ENCODE measurements around the gene KIRREL2. TPM values are rescaled to one million over a fixed set of nuclear protein-coding genes. Genes with fewer than 3 reads are reported as not detected.
A peak's percentile ranks its signal among the peaks of the same experiment; 100 is the strongest.
"Not testable (repeated sequence)": the region's sequence is repeated elsewhere in the genome, so short reads cannot be mapped to it uniquely, and the experiment has no call there.

Gene KIRREL2
- total RNA-seq, 2 experiments from 2014 or later = 0.78 to 0.92 TPM

GRCh38 chr19:35882114-35882832 is 25.6 kb downstream of the KIRREL2 start:
- H3K4me1 Mint-ChIP-seq (ENCODE audit: low read depth) = peaks cover 6% of the 10 kb centered on the region
- H3K27ac Mint-ChIP-seq = no peak overlapping the region
- peaks cover 5% of the 10 kb centered on the region for H3K36me3 Mint-ChIP-seq
- peaks cover 14% of the 10 kb centered on the region for H3K27me3 Mint-ChIP-seq
- ChIA-PET POLR2A (interaction anchor here (1.8 kb wide), 1 partner anchor 48 kb away, joined by 7 read pairs; no protein-coding TSS in a partner anchor), CTCF (interaction anchor here (0.9 to 4.1 kb wide), 11 partner anchors 9 to 186 kb away, joined by 3 to 57 read pairs (median 4); no protein-coding TSS in a partner anchor)
- intact Hi-C loops (cut with micrococcal nuclease) = loop anchor here (1.0 kb wide), 1 partner anchor 49 kb away; no protein-coding TSS in a partner anchor
- no peak overlapping the region for H3K4me3 Mint-ChIP-seq
- DNase-seq = no peak
- no peaks in the 10 kb centered on the region for H3K9me3 Mint-ChIP-seq

GRCh38 chr19:35883882-35884281 is 27.2 kb downstream of the KIRREL2 start:
- peaks cover 6% of the 10 kb centered on the region for H3K4me1 Mint-ChIP-seq (ENCODE audit: low read depth)
- intact Hi-C loops (cut with micrococcal nuclease) = no loop called here
- CTCF ChIA-PET = interaction anchor here (0.8 to 4.1 kb wide), 4 partner anchors 10 to 48 kb away, joined by 3 to 57 read pairs (median 7); partner anchors contain the start of gene APLP1
- H3K27me3 Mint-ChIP-seq = peaks cover 10% of the 10 kb centered on the region
- POLR2A ChIA-PET = interaction anchor here (1.1 to 1.8 kb wide), 5 partner anchors 10 to 165 kb away, joined by 3 to 7 read pairs (median 4); no protein-coding TSS in a partner anchor
- H3K27ac Mint-ChIP-seq = no peak overlapping the region
- no peak overlapping the region for H3K4me3 Mint-ChIP-seq
- H3K36me3 Mint-ChIP-seq = peaks cover 18% of the 10 kb centered on the region
- no peaks in the 10 kb centered on the region for H3K9me3 Mint-ChIP-seq
- no peak for DNase-seq

- no peaks in the 10 kb centered on the region for H3K4me1 Mint-ChIP-seq (ENCODE audit: low read depth)
- no peaks in the 10 kb centered on the region for H3K9me3 Mint-ChIP-seq
- ChIA-PET CTCF (no interaction called here), POLR2A (interaction anchor here (0.9 kb wide), 1 partner anchor 12 kb away, joined by 3 read pairs; no protein-coding TSS in a partner anchor)
- DNase-seq = no peak
- intact Hi-C loops (cut with micrococcal nuclease) = no loop called here
- no peak overlapping the region for H3K27ac Mint-ChIP-seq
- no peaks in the 10 kb centered on the region for H3K27me3 Mint-ChIP-seq
- H3K4me3 Mint-ChIP-seq = no peak overlapping the region
- H3K36me3 Mint-ChIP-seq = peaks cover 28% of the 10 kb centered on the region
These were observed 28.6 kb downstream of the KIRREL2 start for GRCh38 chr19:35885225-35885738.

- H3K36me3 Mint-ChIP-seq = peaks cover 33% of the 10 kb centered on the region
- intact Hi-C loops (cut with micrococcal nuclease) = no loop called here
- POLR2A ChIA-PET = interaction anchor here (0.6 to 0.9 kb wide), 2 partner anchors 11 to 229 kb away, joined by 3 read pairs; no protein-coding TSS in a partner anchor
- H3K4me1 Mint-ChIP-seq (ENCODE audit: low read depth) = peaks cover under 1% of the 10 kb centered on the region
- H3K27ac Mint-ChIP-seq = no peak overlapping the region
- no peaks in the 10 kb centered on the region for H3K27me3 Mint-ChIP-seq
- H3K4me3 Mint-ChIP-seq = no peak overlapping the region
- no peaks in the 10 kb centered on the region for H3K9me3 Mint-ChIP-seq
- DNase-seq = no peak
- CTCF ChIA-PET = no interaction called here
These were observed 29.2 kb downstream of the KIRREL2 start for GRCh38 chr19:35885904-35886303.

- POLR2A ChIA-PET = no interaction called here
- peaks cover 40% of the 10 kb centered on the region for H3K36me3 Mint-ChIP-seq
These were observed 30.5 kb downstream of the KIRREL2 start for GRCh38 chr19:35887197-35887596.

GRCh38 chr19:35888398-35888797 is 31.7 kb downstream of the KIRREL2 start:
- no peaks in the 10 kb centered on the region for H3K27me3 Mint-ChIP-seq
- peaks cover 49% of the 10 kb centered on the region for H3K36me3 Mint-ChIP-seq
- no peak overlapping the region for H3K4me3 Mint-ChIP-seq
- peaks cover 10% of the 10 kb centered on the region for H3K4me1 Mint-ChIP-seq (ENCODE audit: low read depth)
- no peaks in the 10 kb centered on the region for H3K9me3 Mint-ChIP-seq
- intact Hi-C loops (cut with micrococcal nuclease) = no loop called here
- no peak for DNase-seq
- ChIA-PET CTCF (no interaction called here), POLR2A (no interaction called here)
- H3K27ac Mint-ChIP-seq = no peak overlapping the region

More at GRCh38 chr19:35887197-35887596, 30.5 kb downstream of the KIRREL2 start:
- Mint-ChIP-seq H3K4me1 (ENCODE audit: low read depth) (peaks cover 2% of the 10 kb centered on the region), H3K27ac (no peak overlapping the region), H3K9me3 (no peaks in the 10 kb centered on the region), H3K4me3 (no peak overlapping the region), H3K27me3 (no peaks in the 10 kb centered on the region)
- DNase-seq = no peak
- intact Hi-C loops (cut with micrococcal nuclease) = no loop called here
- CTCF ChIA-PET = no interaction called here

- peaks cover 58% of the 10 kb centered on the region for H3K36me3 Mint-ChIP-seq
- POLR2A ChIA-PET = interaction anchor here (0.7 kb wide), 1 partner anchor 687 kb away, joined by 3 read pairs; no protein-coding TSS in a partner anchor
These were observed 32.8 kb downstream of the KIRREL2 start for GRCh38 chr19:35889370-35890112.

GRCh38 chr19:35890113-35890650 is 33.5 kb downstream of the KIRREL2 start:
- H3K27me3 Mint-ChIP-seq = no peaks in the 10 kb centered on the region
- intact Hi-C loops (cut with micrococcal nuclease) = no loop called here
- DNase-seq = no peak
- no peak overlapping the region for H3K4me3 Mint-ChIP-seq
- no peak overlapping the region for H3K27ac Mint-ChIP-seq
- peaks cover 61% of the 10 kb centered on the region for H3K36me3 Mint-ChIP-seq
- ChIA-PET POLR2A (no interaction called here), CTCF (interaction anchor here (1.5 kb wide), 1 partner anchor 9 kb away, joined by 10 read pairs; no protein-coding TSS in a partner anchor)
- H3K9me3 Mint-ChIP-seq = no peaks in the 10 kb centered on the region
- peaks cover 17% of the 10 kb centered on the region for H3K4me1 Mint-ChIP-seq (ENCODE audit: low read depth)

More at GRCh38 chr19:35889370-35890112, 32.8 kb downstream of the KIRREL2 start:
- Mint-ChIP-seq H3K27ac (no peak overlapping the region), H3K27me3 (no peaks in the 10 kb centered on the region), H3K4me3 (no peak overlapping the region), H3K4me1 (ENCODE audit: low read depth) (peaks cover 14% of the 10 kb centered on the region), H3K9me3 (no peaks in the 10 kb centered on the region)
- no peak for DNase-seq
- CTCF ChIA-PET = interaction anchor here (0.7 kb wide), 1 partner anchor 490 kb away, joined by 5 read pairs; no protein-coding TSS in a partner anchor
- intact Hi-C loops (cut with micrococcal nuclease) = no loop called here

GRCh38 chr19:35891819-35892218 is 35.1 kb downstream of the KIRREL2 start:
- intact Hi-C loops (cut with micrococcal nuclease); H3K9me3 Mint-ChIP-seq; H3K27me3 Mint-ChIP-seq; POLR2A ChIA-PET; H3K4me3 Mint-ChIP-seq; DNase-seq; H3K27ac Mint-ChIP-seq: not testable (repeated sequence)
- Mint-ChIP-seq H3K36me3 (peaks cover 73% of the 10 kb centered on the region), H3K4me1 (ENCODE audit: low read depth) (peaks cover 29% of the 10 kb centered on the region)
- CTCF ChIA-PET = interaction anchor here (1.0 to 1.5 kb wide), 2 partner anchors 10 to 39 kb away, joined by 5 to 10 read pairs; no protein-coding TSS in a partner anchor

GRCh38 chr19:35894342-35894741 is 37.6 kb downstream of the KIRREL2 start:
- Mint-ChIP-seq H3K4me1 (ENCODE audit: low read depth) (peaks cover 41% of the 10 kb centered on the region), H3K36me3 (peaks cover 74% of the 10 kb centered on the region), H3K27me3 (no peaks in the 10 kb centered on the region), H3K27ac (peak overlapping the region; percentile 28), H3K9me3 (no peaks in the 10 kb centered on the region), H3K4me3 (no peak overlapping the region)
- POLR2A ChIA-PET = interaction anchor here (1.1 kb wide), 1 partner anchor 11 kb away, joined by 4 read pairs; no protein-coding TSS in a partner anchor
- CTCF ChIA-PET = interaction anchor here (1.3 to 1.4 kb wide), 3 partner anchors 12 to 38 kb away, joined by 3 to 11 read pairs (median 4); no protein-coding TSS in a partner anchor
- no peak for DNase-seq
- intact Hi-C loops (cut with micrococcal nuclease) = no loop called here

GRCh38 chr19:35895911-35896642 is 39.4 kb downstream of the KIRREL2 start:
- intact Hi-C loops (cut with micrococcal nuclease) = no loop called here
- CTCF ChIA-PET = no interaction called here
- no peak for DNase-seq
- peaks cover 40% of the 10 kb centered on the region for H3K4me1 Mint-ChIP-seq (ENCODE audit: low read depth)
- H3K27ac Mint-ChIP-seq = peak overlapping the region; percentile 23
- H3K27me3 Mint-ChIP-seq = no peaks in the 10 kb centered on the region
- peaks cover 64% of the 10 kb centered on the region for H3K36me3 Mint-ChIP-seq
- no peaks in the 10 kb centered on the region for H3K9me3 Mint-ChIP-seq
- no peak overlapping the region for H3K4me3 Mint-ChIP-seq
- POLR2A ChIA-PET = interaction anchor here (0.7 to 1.3 kb wide), 2 partner anchors 11 to 61 kb away, joined by 3 to 6 read pairs; no protein-coding TSS in a partner anchor
